CD14-positive monocyte (primary cell): ENCODE data around the gene NODAL. TPM values are rescaled to one million over a fixed set of nuclear protein-coding genes. Genes with fewer than 3 reads are reported as not detected.

Experiments
- DNase-seq, 3 donors: peaks; one replicate each; pipeline ENCODE4 v3.0.0-alpha.2; 2011 to 2022
- H2AFZ ChIP-seq: 2 replicates; pipeline ENCODE4 v1.6.0; 2012; ENCODE audit warnings: mild to moderate bottlenecking, low read depth, low read length, inconsistent platforms; ENCODE audit not compliant: insufficient read depth, poor library complexity, severe bottlenecking
- H3K27ac ChIP-seq, 2 donors: 1 replicate in 1 of 2; 2 replicates in 1 of 2; pipeline ENCODE4 v1.5.1; 2012 to 2013; ENCODE audit warnings: low read length in 2 of 2, control low read depth in 1 of 2, inconsistent platforms in 1 of 2, low read depth in 1 of 2, mild to moderate bottlenecking in 1 of 2
- H3K27me3 ChIP-seq, 2 donors: one replicate each; pipeline versions ENCODE4 v1.6.0 to v1.6.1; 2011 to 2013; ENCODE audit warnings: low read length in 2 of 2; ENCODE audit not compliant: control insufficient read depth in 2 of 2, insufficient read depth in 2 of 2
- H3K36me3 ChIP-seq, 2 donors: replicated peaks in 1 of 2; 1 replicate in 1 of 2; 2 replicates in 1 of 2; pipeline versions ENCODE4 v1.5.1 to v1.6.1; 2012 to 2013; ENCODE audit warnings: low read length in 2 of 2, control low read depth in 1 of 2, inconsistent platforms in 1 of 2, mild to moderate bottlenecking in 1 of 2; ENCODE audit not compliant: insufficient read depth in 2 of 2, control insufficient read depth in 1 of 2
- H3K4me1 ChIP-seq, 2 donors: 1 replicate in 1 of 2; 2 replicates in 1 of 2; pipeline versions ENCODE4 v1.5.1 to v1.6.1; 2012 to 2013; ENCODE audit warnings: low read length in 2 of 2, control low read depth in 1 of 2, inconsistent platforms in 1 of 2, mild to moderate bottlenecking in 1 of 2, moderate library complexity in 1 of 2; ENCODE audit not compliant: insufficient read depth in 2 of 2, control insufficient read depth in 1 of 2
- H3K4me2 ChIP-seq: replicated peaks from 2 replicates; pipeline ENCODE3; 2012; ENCODE audit warnings: low read length, moderate library complexity, mild to moderate bottlenecking; ENCODE audit not compliant: poor library complexity, severe bottlenecking; ENCODE audit errors: extremely low read depth
- H3K4me3 ChIP-seq, 3 experiments: fragments of 200-600 bp in 1 of 3; sonication (generic) in 1 of 3; replicated peaks in 1 of 3; 1 replicate in 2 of 3; 2 replicates in 1 of 3; pipeline ENCODE4 v1.5.1; 2011 to 2013; ENCODE audit warnings: low read length in 3 of 3, mild to moderate bottlenecking in 3 of 3, control low read depth in 2 of 3, low read depth in 2 of 3, inconsistent platforms in 1 of 3, moderate library complexity in 1 of 3
- H3K79me2 ChIP-seq: 2 replicates; pipeline ENCODE4 v1.6.0; 2012; ENCODE audit warnings: mild to moderate bottlenecking, control low read depth, inconsistent platforms, low read length, moderate library complexity; ENCODE audit not compliant: insufficient read depth
- H3K9ac ChIP-seq: 2 replicates; pipeline ENCODE4 v1.6.0; 2017; ENCODE audit warnings: low read length, mild to moderate bottlenecking; ENCODE audit not compliant: insufficient read depth, poor library complexity, severe bottlenecking
- H3K9me3 ChIP-seq, 2 donors: replicated peaks in 1 of 2; 1 replicate in 1 of 2; 2 replicates in 1 of 2; pipeline versions ENCODE4 v1.5.1 to v1.6.1; 2012 to 2013; ENCODE audit warnings: low read length in 2 of 2, control low read depth in 1 of 2; ENCODE audit not compliant: control insufficient read depth in 1 of 2, insufficient read depth in 1 of 2
- H4K20me1 ChIP-seq: 2 replicates; pipeline ENCODE4 v1.6.0; 2012; ENCODE audit warnings: mild to moderate bottlenecking, low read length, control low read depth, moderate library complexity; ENCODE audit not compliant: insufficient read depth
- H3K27ac Mint-ChIP-seq, 7 donors: one replicate each; pipeline ENCODE4 v1.8.0; 2020; ENCODE audit warnings: mild to moderate bottlenecking in 7 of 7, mixed read lengths in 7 of 7, moderate library complexity in 6 of 7, inconsistent platforms in 2 of 7
- H3K27me3 Mint-ChIP-seq, 3 donors: one replicate each; pipeline ENCODE4 v1.8.0; 2021 to 2022; ENCODE audit warnings: low read depth in 3 of 3, mild to moderate bottlenecking in 3 of 3, mixed read lengths in 3 of 3, moderate library complexity in 3 of 3, inconsistent platforms in 1 of 3
- H3K36me3 Mint-ChIP-seq, 2 donors: one replicate each; pipeline ENCODE4 v1.8.0; 2020; ENCODE audit warnings: mixed read lengths in 2 of 2, inconsistent platforms in 1 of 2, mild to moderate bottlenecking in 1 of 2
- H3K4me1 Mint-ChIP-seq: one replicate; pipeline ENCODE4 v1.8.0; 2020; ENCODE audit warnings: mild to moderate bottlenecking, mixed read lengths
- H3K4me3 Mint-ChIP-seq, 2 donors: one replicate each; pipeline ENCODE4 v1.8.0; 2020; ENCODE audit warnings: mild to moderate bottlenecking in 2 of 2, mixed read lengths in 2 of 2, moderate library complexity in 1 of 2
- H3K9me3 Mint-ChIP-seq, 7 donors: one replicate each; pipeline ENCODE4 v1.8.0; 2020 to 2022; ENCODE audit warnings: mixed read lengths in 7 of 7, mild to moderate bottlenecking in 6 of 7, moderate library complexity in 6 of 7, inconsistent platforms in 2 of 7
- CTCF ChIP-seq: fragments of 200-600 bp; IDR thresholded peaks from one replicate; pipeline ENCODE4 v1.8.0; 2022; ENCODE audit warnings: antibody characterized with exemption, mild to moderate bottlenecking
- whole genome bisulfite sequencing: methylation state at CpG from one replicate; pipeline ENCODE4 v1.1.5; 2013; ENCODE audit warnings: missing lambda C conversion rate; ENCODE audit not compliant: insufficient coverage; 5-methylcytosine and 5-hydroxymethylcytosine counted together
- intact Hi-C, 2 donors: fragments of 100-400 bp; cut with micrococcal nuclease; formaldehyde crosslinking; loops; one replicate each; pipeline versions ENCODE4 v1.15.0 to v1.15.1; 2023
- polyA plus RNA-seq, 3 donors: library from polyadenylated mRNA; depleted of rRNA in 1 of 3; unstranded in 2 of 3; stranded (reverse) in 1 of 3; fragments of 300-500 nt in 2 of 3; fragments of >200 nt in 1 of 3; fragmentation: Illumina TruSeq in 2 of 3; gene quantifications; 1 replicate in 2 of 3; 2 replicates in 1 of 3; pipeline ENCODE4 v1.2.3, GENCODE V29; 2012 to 2021

Gene NODAL
- polyA plus RNA-seq, 3 donors: not detected

DNA sequence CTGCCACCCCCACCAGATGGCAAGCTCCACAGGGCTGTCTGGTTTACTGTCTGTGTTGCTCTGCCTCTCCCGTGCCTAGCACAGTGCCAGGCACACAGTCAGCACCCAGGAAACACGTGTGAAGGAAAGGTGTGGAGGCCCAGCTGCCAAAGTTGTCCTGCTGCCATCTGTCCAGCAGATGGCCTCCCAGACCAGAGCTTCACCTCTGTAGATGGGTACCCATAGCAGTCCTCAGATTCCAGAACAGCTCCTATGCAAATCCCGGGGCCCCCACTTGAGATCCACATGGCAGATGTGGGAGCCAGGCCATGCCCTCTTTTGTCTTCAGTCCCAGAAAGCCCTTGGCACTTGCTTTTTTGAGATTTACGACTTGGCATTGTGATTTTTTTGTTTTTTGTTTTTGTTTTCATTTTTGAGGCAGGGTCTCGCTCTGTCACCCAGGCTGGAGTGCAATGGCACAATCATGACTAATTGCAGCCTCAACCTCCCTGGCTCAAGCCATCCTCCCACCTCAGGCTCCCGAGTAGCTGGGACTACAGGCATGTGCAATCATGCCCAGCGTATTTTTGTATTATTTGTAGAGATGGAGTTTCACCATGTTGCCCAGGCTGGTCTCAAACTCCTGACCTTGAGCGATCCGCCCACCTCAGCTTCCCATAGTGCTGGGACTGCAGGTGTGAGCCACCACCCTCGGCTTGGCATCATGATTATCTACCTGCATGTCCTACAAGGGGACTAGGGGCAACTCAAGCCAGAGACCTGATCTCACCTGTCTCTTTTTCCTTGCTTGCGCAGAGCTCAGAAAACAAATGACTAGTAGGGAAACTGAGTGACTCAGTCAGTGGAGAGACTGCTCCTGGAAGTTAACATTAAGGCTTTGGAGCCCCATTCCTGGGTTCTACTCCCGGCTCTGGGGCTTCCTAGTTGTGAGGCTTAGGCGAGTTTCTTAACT, 20.2 kb upstream of the NODAL start:
- WGBS: 55% methylated on average over 6 of the region's 13 CpGs
- no peak overlapping the region for H3K9ac ChIP-seq
- peaks cover 2 to 6% of the 10 kb centered on the region in 2 donors for H3K9me3 ChIP-seq
- intact Hi-C loops: no loop called here
- no peak overlapping the region for H3K4me3 ChIP-seq
- H3K4me2 ChIP-seq: no peak overlapping the region
- no peak overlapping the region for H3K4me3 Mint-ChIP-seq
- H3K4me1 ChIP-seq: peaks cover 8 to 11% of the 10 kb centered on the region in 2 donors
- H3K79me2 ChIP-seq: no peaks in the 10 kb centered on the region
- peaks cover 13% of the 10 kb centered on the region for H3K4me1 Mint-ChIP-seq
- H3K27me3 Mint-ChIP-seq: peaks cover 39 to 41% (median 41%) of the 10 kb centered on the region in 3 donors
- no peak overlapping the region for H3K27ac ChIP-seq
- H3K9me3 Mint-ChIP-seq: peaks cover 0 to 5% (median 0%) of the 10 kb centered on the region in 7 donors
- no peaks in the 10 kb centered on the region for H4K20me1 ChIP-seq
- no peak overlapping the region for H3K27ac Mint-ChIP-seq
- H2AFZ ChIP-seq: no peak overlapping the region
- peaks cover 12 to 35% of the 10 kb centered on the region in 2 donors for H3K27me3 ChIP-seq
- TF ChIP-seq CTCF: peak; percentile 75
- peak; percentile 14 to 35 (median 26) for DNase-seq
- peaks cover 0 to 1% of the 10 kb centered on the region in 2 donors for H3K36me3 Mint-ChIP-seq
- no peaks in the 10 kb centered on the region for H3K36me3 ChIP-seq

- Histone ChIP-seq H3K27me3 (peaks cover 12 to 40% of the 10 kb centered on the region in 2 donors), H3K36me3 (no peaks in the 10 kb centered on the region), H3K79me2 (no peaks in the 10 kb centered on the region), H3K4me1 (peaks cover 8 to 11% of the 10 kb centered on the region in 2 donors), H2AFZ (no peak overlapping the region), H4K20me1 (no peaks in the 10 kb centered on the region), H3K27ac (no peak overlapping the region), H3K4me2 (no peak overlapping the region), H3K9ac (no peak overlapping the region), H3K9me3 (peaks cover 2 to 6% of the 10 kb centered on the region in 2 donors), H3K4me3 (no peak overlapping the region)
- WGBS: 71% methylated on average over 24 of the region's 29 CpGs
- intact Hi-C loops: no loop called here
- TF ChIP-seq CTCF: no peak
- DNase-seq: no peak
- Mint-ChIP-seq H3K9me3 (peaks cover 0 to 5% (median 0%) of the 10 kb centered on the region in 7 donors), H3K27ac (peak overlapping the region in 1 of 7 donors; percentile 58), H3K27me3 (peaks cover 46 to 54% (median 46%) of the 10 kb centered on the region in 3 donors), H3K4me1 (peaks cover 13% of the 10 kb centered on the region), H3K36me3 (peaks cover 0 to 1% of the 10 kb centered on the region in 2 donors), H3K4me3 (peak overlapping the region in 1 of 2 donors; percentile 80)
These were observed 18.5 kb upstream of the NODAL start for GRCh38 chr10:70459774-70460490.
